Ovary (tissue), 9 donors: Measurements from ENCODE around the gene TNFRSF18. TPM values are rescaled to one million over a fixed set of nuclear protein-coding genes. Genes with fewer than 3 reads are reported as not detected.

ENCODE experiments used
- DNase-seq, 5 donors: peaks; one replicate each; pipeline ENCODE4 v3.0.0-alpha.2; 2019 to 2020
- H3K27ac ChIP-seq, 2 donors: fragments of 200-600 bp; one replicate each; pipeline versions ENCODE4 v1.5.1 to v1.8.0; 2019 to 2022
- H3K27me3 ChIP-seq: fragments of 200-600 bp; one replicate; pipeline ENCODE4 v1.8.0; 2022
- H3K36me3 ChIP-seq: fragments of 200-600 bp; sonication (generic); one replicate; pipeline ENCODE4 v1.5.1; 2019
- H3K4me1 ChIP-seq: one replicate; pipeline ENCODE4 v1.8.1; 2013; ENCODE audit warnings: mild to moderate bottlenecking, moderate library complexity; ENCODE audit not compliant: insufficient read depth
- H3K4me3 ChIP-seq: fragments of 200-600 bp; sonication (generic); one replicate; pipeline ENCODE4 v1.5.1; 2017
- H3K9me3 ChIP-seq, 2 donors: fragments of 200-600 bp in 1 of 2; sonication (generic) in 1 of 2; one replicate each; pipeline versions ENCODE4 v1.5.1 to v1.8.1; 2013 to 2019; ENCODE audit warnings: mild to moderate bottlenecking in 1 of 2, moderate library complexity in 1 of 2
- EP300 ChIP-seq: sonication (generic); formaldehyde crosslinking; IDR thresholded peaks from one replicate; pipeline ENCODE4 v1.6.1; 2017; ENCODE audit warnings: antibody characterized with exemption
- POLR2A ChIP-seq: fragments of 450-650 bp; IDR thresholded peaks from one replicate; pipeline ENCODE4 v1.6.1; 2017; ENCODE audit warnings: antibody characterized with exemption, mild to moderate bottlenecking, moderate library complexity
- WGBS, 3 donors: extraction: QIAGEN DNeasy Blood & Tissue Kit in 1 of 3; methylation state at CpG; one replicate each; pipeline versions ENCODE4 v1.1.5 to v1.1.7; 2013 to 2017; 5-methylcytosine and 5-hydroxymethylcytosine counted together
- intact Hi-C, 4 donors: fragments of 100-400 bp; cut with DNase I; formaldehyde crosslinking; loops; one replicate each; pipeline versions ENCODE4 v1.11.0 to v1.15.1; 2022 to 2023
- polyA plus RNA-seq, 2 donors: library from polyadenylated mRNA; stranded (reverse); fragments of 200-250 nt in 1 of 2; fragments of 350-450 nt in 1 of 2; fragmentation: Illumina TruSeq in 1 of 2; extraction: RNeasy Lipid Tissue Mini Kit (QIAGEN cat#74804) in 1 of 2; gene quantifications; one replicate each; pipeline ENCODE4 v1.2.3, GENCODE V29; 2013 to 2014
- total RNA-seq, 7 donors: library from RNA; depleted of rRNA in 2 of 7; stranded (reverse); fragments of >200 nt in 2 of 7; fragmentation: NEBNext Ultra II Directional in 3 of 7; extraction: Animal tissue kit (Norgen Biotek cat#: 25700) in 3 of 7; gene quantifications; one replicate each; pipeline versions ENCODE4 v1.1.0 to v1.2.4, GENCODE V29; 2016 to 2023
- TF ChIP-seq, protein P1 (sequence below), 3 donors: fragments of 450-650 bp in 2 of 3; fragments of 200-600 bp in 1 of 3; IDR thresholded peaks; one replicate each; pipeline versions ENCODE4 v1.5.1 to v1.8.0; 2016 to 2022; ENCODE audit warnings: antibody characterized with exemption in 3 of 3, mild to moderate bottlenecking in 1 of 3
- donor health status: DM: no; HTN: no; CAD: no; lungs with moderate emphysema.
- donor health status: DM: no; HTN: no; CAD: no.
- donor health status: Bipolar disorder and iron deficiency.
- donor health status: DM: yes; HTN: yes; CAD: no.
- donor health status: DM: no; HTN: no; CAD: no.
- donor health status: DM: yes; HTN: yes; CAD: no.

Gene TNFRSF18
- total and polyA plus RNA-seq, 9 donors: 0.10 to 1.4 (median 0.32) TPM; not detected in 5

- peak in 2 of 5 donors; percentile 23 to 40 for DNase-seq
Observed at GRCh38 chr1:1212780-1213344, 6.5 kb upstream of the TNFRSF18 start.

GRCh38 chr1:1211541-1212441 lies 5.4 kb upstream of the TNFRSF18 start:
- H3K4me1 ChIP-seq: no peaks in the 10 kb centered on the region
- DNase-seq: peak in 2 of 5 donors; percentile 16 to 31
- WGBS, 3 donors: 84 to 85% (median 85%) methylated on average over 28 of the region's 28 CpGs
- H3K36me3 ChIP-seq: no peaks in the 10 kb centered on the region
- H3K27ac ChIP-seq: no peak overlapping the region
- no peak for TF ChIP-seq EP300
- TF ChIP-seq, protein P1, sequence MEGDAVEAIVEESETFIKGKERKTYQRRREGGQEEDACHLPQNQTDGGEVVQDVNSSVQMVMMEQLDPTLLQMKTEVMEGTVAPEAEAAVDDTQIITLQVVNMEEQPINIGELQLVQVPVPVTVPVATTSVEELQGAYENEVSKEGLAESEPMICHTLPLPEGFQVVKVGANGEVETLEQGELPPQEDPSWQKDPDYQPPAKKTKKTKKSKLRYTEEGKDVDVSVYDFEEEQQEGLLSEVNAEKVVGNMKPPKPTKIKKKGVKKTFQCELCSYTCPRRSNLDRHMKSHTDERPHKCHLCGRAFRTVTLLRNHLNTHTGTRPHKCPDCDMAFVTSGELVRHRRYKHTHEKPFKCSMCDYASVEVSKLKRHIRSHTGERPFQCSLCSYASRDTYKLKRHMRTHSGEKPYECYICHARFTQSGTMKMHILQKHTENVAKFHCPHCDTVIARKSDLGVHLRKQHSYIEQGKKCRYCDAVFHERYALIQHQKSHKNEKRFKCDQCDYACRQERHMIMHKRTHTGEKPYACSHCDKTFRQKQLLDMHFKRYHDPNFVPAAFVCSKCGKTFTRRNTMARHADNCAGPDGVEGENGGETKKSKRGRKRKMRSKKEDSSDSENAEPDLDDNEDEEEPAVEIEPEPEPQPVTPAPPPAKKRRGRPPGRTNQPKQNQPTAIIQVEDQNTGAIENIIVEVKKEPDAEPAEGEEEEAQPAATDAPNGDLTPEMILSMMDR (IDR thresholded peaks at IDR 0.05): no peak
- TF ChIP-seq POLR2A: no peak
- intact Hi-C loops: no loop called here
- no peak overlapping the region for H3K4me3 ChIP-seq
- no peaks in the 10 kb centered on the region for H3K9me3 ChIP-seq
- H3K27me3 ChIP-seq: peaks cover 4% of the 10 kb centered on the region

More at GRCh38 chr1:1212780-1213344, 6.5 kb upstream of the TNFRSF18 start:
- no peaks in the 10 kb centered on the region for H3K4me1 ChIP-seq
- intact Hi-C loops: no loop called here
- no peak overlapping the region for H3K27ac ChIP-seq
- H3K4me3 ChIP-seq: no peak overlapping the region
- no peaks in the 10 kb centered on the region for H3K27me3 ChIP-seq
- TF ChIP-seq, protein P1 (IDR thresholded peaks at IDR 0.05): no peak
- TF ChIP-seq POLR2A (no peak), EP300 (no peak)
- H3K9me3 ChIP-seq: no peaks in the 10 kb centered on the region
- 28 to 45% (median 39%) methylated on average over 10 to 24 of the region's 24 CpGs for WGBS, 3 donors
- H3K36me3 ChIP-seq: no peaks in the 10 kb centered on the region

- Histone ChIP-seq H3K9me3 (no peaks in the 10 kb centered on the region), H3K36me3 (no peaks in the 10 kb centered on the region), H3K27ac (no peak overlapping the region), H3K27me3 (peaks cover 4% of the 10 kb centered on the region), H3K4me1 (no peaks in the 10 kb centered on the region), H3K4me3 (no peak overlapping the region)
- 92 to 93% (median 92%) methylated on average over 31 of the region's 31 CpGs for WGBS, 3 donors
- intact Hi-C loops: no loop called here
- DNase-seq: peak in 2 of 5 donors; percentile 14 to 32
- TF ChIP-seq EP300 (no peak), POLR2A (no peak)
- TF ChIP-seq, protein P1 (IDR thresholded peaks at IDR 0.05): no peak
Observed at GRCh38 chr1:1210726-1211540, 4.5 kb upstream of the TNFRSF18 start.

DNA sequence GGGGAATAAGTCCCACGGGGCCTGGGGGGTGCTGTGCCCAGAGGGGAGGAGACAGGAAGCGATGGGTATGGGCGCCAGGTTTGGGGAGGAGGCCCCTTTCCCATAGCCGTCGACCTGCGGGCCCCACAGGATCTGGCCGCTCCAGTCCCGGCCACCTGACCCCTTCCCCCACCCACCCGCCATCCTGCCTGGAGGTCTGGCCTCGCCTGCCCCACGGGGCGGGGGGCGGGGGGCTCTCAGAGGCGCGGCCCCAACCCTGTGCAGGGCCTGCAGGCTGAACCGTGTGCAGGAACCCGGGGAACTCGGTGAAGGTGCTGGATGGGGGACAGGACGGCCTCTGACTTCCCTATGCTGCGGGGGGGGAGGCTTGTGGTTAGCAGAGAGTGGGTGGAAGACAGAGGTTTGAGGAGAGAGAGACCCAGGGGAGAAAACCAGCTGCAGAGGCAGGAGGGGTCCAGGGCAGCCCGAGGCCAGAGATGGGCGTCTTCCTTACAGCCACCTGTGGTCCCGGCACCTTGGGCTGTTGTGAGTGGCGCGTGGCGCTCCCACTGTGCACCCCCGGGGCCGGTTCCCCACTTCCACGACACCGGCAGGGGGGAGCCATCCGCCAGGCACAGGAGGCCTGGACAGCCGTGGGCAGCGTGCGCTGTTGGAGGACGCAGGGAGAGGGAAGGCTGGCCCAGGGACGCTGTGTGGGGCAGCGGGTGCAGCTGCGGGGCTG lies 2.5 kb upstream of the TNFRSF18 start:
- 22 to 45% (median 30%) methylated on average over 26 to 38 of the region's 38 CpGs for WGBS, 3 donors
- no peaks in the 10 kb centered on the region for H3K9me3 ChIP-seq
- no peaks in the 10 kb centered on the region for H3K4me1 ChIP-seq
- H3K4me3 ChIP-seq: no peak overlapping the region
- DNase-seq: peak in 2 of 5 donors; percentile 15 to 26
- H3K27ac ChIP-seq: no peak overlapping the region
- peaks cover 4% of the 10 kb centered on the region for H3K27me3 ChIP-seq
- TF ChIP-seq, protein P1 (IDR thresholded peaks at IDR 0.05): no peak
- TF ChIP-seq POLR2A (no peak), EP300 (no peak)
- intact Hi-C loops: no loop called here
- H3K36me3 ChIP-seq: no peaks in the 10 kb centered on the region
